Measurements from ENCODE around the gene DCHS1. TPM values are rescaled to one million over a fixed set of nuclear protein-coding genes. Genes with fewer than 3 reads are reported as not detected.
A peak's percentile ranks its signal among the peaks of the same experiment; 100 is the strongest.

The DCHS1 gene
- total and polyA plus RNA-seq, 9 of the 15 experiments (the other 6 are each of a cell fraction or from before 2014, with no cell fraction given): 0.04 to 0.49 (median 0.14) TPM; not detected in 2

DNA sequence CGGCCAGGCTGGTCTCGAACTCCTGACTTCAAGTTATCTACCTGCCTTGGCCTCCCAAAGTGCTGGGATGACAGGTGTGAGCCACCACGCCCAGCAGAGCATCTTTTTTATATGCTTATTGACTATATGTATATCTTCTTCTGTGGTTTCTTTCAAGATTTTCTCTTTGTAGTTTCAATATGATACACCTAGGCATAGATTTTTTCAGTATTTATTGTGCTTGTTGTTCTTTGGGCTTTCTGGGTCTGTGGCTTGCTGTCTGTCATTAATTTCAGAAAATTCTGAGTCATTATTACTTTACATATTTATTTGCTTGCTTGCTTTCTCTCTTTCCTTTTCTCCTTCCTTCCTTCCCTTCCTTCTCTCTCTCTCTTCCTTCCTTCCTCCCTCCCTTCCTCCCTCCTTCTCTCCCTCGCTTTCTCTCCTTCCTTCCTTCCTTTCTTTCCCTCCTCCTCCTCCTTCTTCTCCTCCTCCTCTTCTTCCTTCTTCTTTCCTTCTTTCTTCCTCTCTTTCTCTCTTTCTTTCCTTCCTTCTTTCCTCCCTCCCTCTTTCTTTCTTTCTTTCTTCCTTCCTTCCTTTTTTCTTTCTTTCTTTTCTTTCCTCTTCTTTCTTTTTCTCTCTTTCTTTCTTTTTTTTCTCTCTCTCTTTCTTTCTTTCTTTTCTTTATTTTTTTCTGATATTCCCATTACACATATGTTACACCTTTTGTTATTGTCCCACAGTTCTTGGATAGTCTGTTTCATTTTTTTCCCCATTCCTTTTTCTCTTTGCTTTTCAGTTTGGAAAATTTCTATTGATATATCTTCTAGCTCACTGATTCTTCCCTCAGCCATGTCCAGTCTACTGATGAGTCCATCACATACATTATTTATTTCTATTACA is 10.9 kb upstream of the DCHS1 start:
- FAIRE-seq (no peak), DNase-seq (ENCODE audit: extremely low read depth in 1 of 4, low spot score in 3 of 4) (no peak), ATAC-seq (no peak)
- no peaks in the 10 kb centered on the region for H3K9me1 ChIP-seq (ENCODE audit: control insufficient read depth, insufficient read depth, low read length)
- no peak overlapping the region for H3K9ac ChIP-seq (ENCODE audit: insufficient read depth in 1 of 2, low read depth in 2 of 2, low read length in 2 of 2)
- H3K27ac ChIP-seq (ENCODE audit: extremely low read depth, low read depth, low read length): no peak overlapping the region
- POLR2A ChIA-PET: interaction anchor here (0.6 to 1.0 kb wide), 2 partner anchors 14 to 45 kb away, joined by 3 read pairs; no protein-coding TSS in a partner anchor
- intact Hi-C loops (cut with micrococcal nuclease) (loop anchor here (5.0 kb wide), 1 partner anchor 64 kb away; the partner anchor contains the start of genes ILK and RRP8), in situ Hi-C loops (cut with MboI) (no loop called here)
- no peaks in the 10 kb centered on the region for H4K20me1 ChIP-seq (replicated peaks; ENCODE audit: control insufficient read depth, insufficient read depth, low read length)
- H3K4me2 ChIP-seq (ENCODE audit: insufficient read depth, low read length): no peak overlapping the region
- no peak overlapping the region for H2AFZ ChIP-seq (ENCODE audit: low read depth, low read length)
- H3K4me3 ChIP-seq: no peak overlapping the region
- H3K9me3 ChIP-seq (replicated peaks; ENCODE audit: control insufficient read depth, insufficient read depth, low read depth, low read length): no peaks in the 10 kb centered on the region
- H3K36me3 ChIP-seq (ENCODE audit: control insufficient read depth, insufficient read depth, low read length): no peaks in the 10 kb centered on the region
- no TSS peak for BruUV-seq (replicated peaks)
- H3K4me1 ChIP-seq (replicated peaks in 1 of 2; ENCODE audit: control insufficient read depth in 2 of 2, insufficient read depth in 2 of 2, low read length in 2 of 2): peaks cover 0 to 11% of the 10 kb centered on the region in 2 experiments; a peak in 4 of 5 replicates
- H3K27me3 ChIP-seq (ENCODE audit: control insufficient read depth in 2 of 2, insufficient read depth in 2 of 2, low read length in 2 of 2): no peaks in the 10 kb centered on the region
- 56% methylated on average over 4 of the region's 4 CpGs for WGBS (ENCODE audit: insufficient coverage, low coverage, missing lambda C conversion rate)
- no peaks in the 10 kb centered on the region for H3K79me2 ChIP-seq (ENCODE audit: control insufficient read depth, insufficient read depth, low read length)
- CTCF ChIA-PET (ENCODE audit: low intra/inter-chr PET ratio): no interaction called here
- no peak for TF ChIP-seq POLR2B (IDR thresholded peaks at IDR 0.05; ENCODE audit: low read depth, partially characterized antibody)
- TF ChIP-seq ASH1L (IDR thresholded peaks at IDR 0.05; ENCODE audit: borderline replicate concordance, low read depth, partially characterized antibody): no peak
- TF ChIP-seq MLLT1 (IDR thresholded peaks at IDR 0.05): no peak
- TF ChIP-seq ZNF224 (CRISPR knock-in tag; IDR thresholded peaks at IDR 0.05): no peak
- TF ChIP-seq TAF7 (tag; IDR thresholded peaks at IDR 0.05): no peak
- no peak for TF ChIP-seq NFRKB (IDR thresholded peaks at IDR 0.05; ENCODE audit: low read depth)
- no peak for TF ChIP-seq FOSL1 (tag; conservative IDR thresholded peaks at IDR 0.05)
- TF ChIP-seq, protein P1, sequence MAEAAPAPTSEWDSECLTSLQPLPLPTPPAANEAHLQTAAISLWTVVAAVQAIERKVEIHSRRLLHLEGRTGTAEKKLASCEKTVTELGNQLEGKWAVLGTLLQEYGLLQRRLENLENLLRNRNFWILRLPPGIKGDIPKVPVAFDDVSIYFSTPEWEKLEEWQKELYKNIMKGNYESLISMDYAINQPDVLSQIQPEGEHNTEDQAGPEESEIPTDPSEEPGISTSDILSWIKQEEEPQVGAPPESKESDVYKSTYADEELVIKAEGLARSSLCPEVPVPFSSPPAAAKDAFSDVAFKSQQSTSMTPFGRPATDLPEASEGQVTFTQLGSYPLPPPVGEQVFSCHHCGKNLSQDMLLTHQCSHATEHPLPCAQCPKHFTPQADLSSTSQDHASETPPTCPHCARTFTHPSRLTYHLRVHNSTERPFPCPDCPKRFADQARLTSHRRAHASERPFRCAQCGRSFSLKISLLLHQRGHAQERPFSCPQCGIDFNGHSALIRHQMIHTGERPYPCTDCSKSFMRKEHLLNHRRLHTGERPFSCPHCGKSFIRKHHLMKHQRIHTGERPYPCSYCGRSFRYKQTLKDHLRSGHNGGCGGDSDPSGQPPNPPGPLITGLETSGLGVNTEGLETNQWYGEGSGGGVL (CRISPR knock-in tag; IDR thresholded peaks at IDR 0.05): no peak
- no peak for TF ChIP-seq ETV6 (IDR thresholded peaks at IDR 0.05; ENCODE audit: borderline replicate concordance in 1 of 2, low read depth in 2 of 2, low read length in 1 of 2)
- no peak for TF ChIP-seq ETV6 (CRISPR knock-in tag; IDR thresholded peaks at IDR 0.05; ENCODE audit: borderline replicate concordance)
- TF ChIP-seq, protein P2, sequence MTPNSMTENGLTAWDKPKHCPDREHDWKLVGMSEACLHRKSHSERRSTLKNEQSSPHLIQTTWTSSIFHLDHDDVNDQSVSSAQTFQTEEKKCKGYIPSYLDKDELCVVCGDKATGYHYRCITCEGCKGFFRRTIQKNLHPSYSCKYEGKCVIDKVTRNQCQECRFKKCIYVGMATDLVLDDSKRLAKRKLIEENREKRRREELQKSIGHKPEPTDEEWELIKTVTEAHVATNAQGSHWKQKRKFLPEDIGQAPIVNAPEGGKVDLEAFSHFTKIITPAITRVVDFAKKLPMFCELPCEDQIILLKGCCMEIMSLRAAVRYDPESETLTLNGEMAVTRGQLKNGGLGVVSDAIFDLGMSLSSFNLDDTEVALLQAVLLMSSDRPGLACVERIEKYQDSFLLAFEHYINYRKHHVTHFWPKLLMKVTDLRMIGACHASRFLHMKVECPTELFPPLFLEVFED (CRISPR knock-in tag; conservative IDR thresholded peaks at IDR 0.05): peak; percentile 56; the same call in 1 of the 2 replicates
- TF ChIP-seq, protein P3, sequence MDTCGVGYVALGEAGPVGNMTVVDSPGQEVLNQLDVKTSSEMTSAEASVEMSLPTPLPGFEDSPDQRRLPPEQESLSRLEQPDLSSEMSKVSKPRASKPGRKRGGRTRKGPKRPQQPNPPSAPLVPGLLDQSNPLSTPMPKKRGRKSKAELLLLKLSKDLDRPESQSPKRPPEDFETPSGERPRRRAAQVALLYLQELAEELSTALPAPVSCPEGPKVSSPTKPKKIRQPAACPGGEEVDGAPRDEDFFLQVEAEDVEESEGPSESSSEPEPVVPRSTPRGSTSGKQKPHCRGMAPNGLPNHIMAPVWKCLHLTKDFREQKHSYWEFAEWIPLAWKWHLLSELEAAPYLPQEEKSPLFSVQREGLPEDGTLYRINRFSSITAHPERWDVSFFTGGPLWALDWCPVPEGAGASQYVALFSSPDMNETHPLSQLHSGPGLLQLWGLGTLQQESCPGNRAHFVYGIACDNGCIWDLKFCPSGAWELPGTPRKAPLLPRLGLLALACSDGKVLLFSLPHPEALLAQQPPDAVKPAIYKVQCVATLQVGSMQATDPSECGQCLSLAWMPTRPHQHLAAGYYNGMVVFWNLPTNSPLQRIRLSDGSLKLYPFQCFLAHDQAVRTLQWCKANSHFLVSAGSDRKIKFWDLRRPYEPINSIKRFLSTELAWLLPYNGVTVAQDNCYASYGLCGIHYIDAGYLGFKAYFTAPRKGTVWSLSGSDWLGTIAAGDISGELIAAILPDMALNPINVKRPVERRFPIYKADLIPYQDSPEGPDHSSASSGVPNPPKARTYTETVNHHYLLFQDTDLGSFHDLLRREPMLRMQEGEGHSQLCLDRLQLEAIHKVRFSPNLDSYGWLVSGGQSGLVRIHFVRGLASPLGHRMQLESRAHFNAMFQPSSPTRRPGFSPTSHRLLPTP (IDR thresholded peaks at IDR 0.05; ENCODE audit: borderline replicate concordance, extremely low read depth, insufficient read length): no peak
- no peak for TF ChIP-seq TARDBP (IDR thresholded peaks at IDR 0.05)
- no peak for TF ChIP-seq MAFF (IDR thresholded peaks at IDR 0.05; ENCODE audit: low read length)

Data from K562 (cell line).